SK-N-SH (cell line): ENCODE data around the gene CBR4. TPM values are rescaled to one million over a fixed set of nuclear protein-coding genes. Genes with fewer than 3 reads are reported as not detected.

Experiments
- CTCF ChIA-PET: fragments of 300-600, 350-600 bp; formaldehyde crosslinking; extraction: SDS; loops from one replicate; lab custom pipeline; 2021; lab: Yijun Ruan, JAX
- POLR2A ChIA-PET: fragments of 350-600 bp; sonication (Branson Sonifier 250); formaldehyde crosslinking; extraction: SDS; loops from one replicate; lab custom pipeline; 2020; ENCODE audit warnings: antibody characterized with exemption, inconsistent platforms; lab: Yijun Ruan, JAX
- DNase-seq: peaks from one replicate; pipeline ENCODE4 v3.0.0; 2012
- H2AFZ ChIP-seq: fragments of 200-600 bp; sonication (generic); 2 replicates; pipeline ENCODE4 v1.8.1; 2016; ENCODE audit warnings: antibody characterized with exemption, mild to moderate bottlenecking, low read depth
- H3F3A ChIP-seq: fragments of 200-600 bp; sonication (generic); replicated peaks from 2 replicates; pipeline ENCODE3; 2016; ENCODE audit warnings: antibody characterized with exemption, mild to moderate bottlenecking; ENCODE audit not compliant: insufficient read depth
- H3K27ac ChIP-seq, 2 experiments: fragments of 200-500 bp in 1 of 2; fragments of 200-600 bp in 1 of 2; sonication (Bioruptor generic) in 1 of 2; sonication (generic), shearing (Covaris generic) in 1 of 2; 2 replicates each; pipeline versions ENCODE4 v1.5.1 to v1.6.1; 2014 to 2016; ENCODE audit warnings: low read depth in 2 of 2, inconsistent platforms in 1 of 2, low read length in 1 of 2, mild to moderate bottlenecking in 1 of 2, mixed read lengths in 1 of 2
- H3K27me3 ChIP-seq: fragments of 200-600 bp; sonication (generic), shearing (Covaris generic); 2 replicates; pipeline ENCODE4 v1.6.1; 2016; ENCODE audit warnings: mixed run types; ENCODE audit not compliant: insufficient read depth
- H3K36me3 ChIP-seq, 2 experiments: fragments of 200-500 bp in 1 of 2; fragments of 200-600 bp in 1 of 2; sonication (Bioruptor generic) in 1 of 2; sonication (generic) in 1 of 2; replicated peaks in 1 of 2; 2 replicates each; pipeline versions ENCODE3 to v1.5.1; 2014 to 2016; ENCODE audit warnings: low read length in 1 of 2, mild to moderate bottlenecking in 1 of 2; ENCODE audit not compliant: insufficient read depth in 2 of 2, control insufficient read depth in 1 of 2
- H3K4me1 ChIP-seq, 2 experiments: fragments of 200-500 bp in 1 of 2; fragments of 200-600 bp in 1 of 2; sonication (Bioruptor generic) in 1 of 2; sonication (generic), shearing (Covaris generic) in 1 of 2; 2 replicates each; pipeline versions ENCODE4 v1.5.1 to v1.6.1; 2014 to 2016; ENCODE audit warnings: low read depth in 1 of 2, low read length in 1 of 2, mixed run types in 1 of 2; ENCODE audit not compliant: insufficient read depth in 2 of 2, control insufficient read depth in 1 of 2
- H3K4me2 ChIP-seq: fragments of 200-600 bp; sonication (generic), shearing (Covaris generic); 2 replicates; pipeline ENCODE4 v1.6.1; 2017; ENCODE audit warnings: mixed run types
- H3K4me3 ChIP-seq, 2 experiments: fragments of 200-500 bp in 1 of 2; fragments of 200-600 bp in 1 of 2; sonication (Bioruptor generic) in 1 of 2; sonication (generic), shearing (Covaris generic) in 1 of 2; 2 replicates each; pipeline versions ENCODE4 v1.5.1 to v1.8.1; 2014 to 2016; ENCODE audit warnings: low read depth in 2 of 2, inconsistent platforms in 1 of 2, low read length in 1 of 2, mild to moderate bottlenecking in 1 of 2, mixed read lengths in 1 of 2, moderate library complexity in 1 of 2
- H3K79me2 ChIP-seq: fragments of 200-600 bp; sonication (generic); 2 replicates; pipeline ENCODE4 v1.8.1; 2017; ENCODE audit warnings: mild to moderate bottlenecking; ENCODE audit not compliant: insufficient read depth
- H3K9ac ChIP-seq: fragments of 200-600 bp; sonication (generic); 2 replicates; pipeline ENCODE4 v1.6.1; 2017; ENCODE audit warnings: mixed run types
- H3K9me2 ChIP-seq: fragments of 200-600 bp; sonication (generic); 2 replicates; pipeline ENCODE4 v1.6.1; 2017; ENCODE audit warnings: mixed run types
- H3K9me3 ChIP-seq: fragments of 200-600 bp; sonication (generic); 2 replicates; pipeline ENCODE4 v1.6.1; 2017; ENCODE audit warnings: mixed run types, mild to moderate bottlenecking, moderate library complexity
- H4K20me1 ChIP-seq: fragments of 200-600 bp; sonication (generic); 2 replicates; pipeline ENCODE4 v1.6.1; 2017; ENCODE audit warnings: mild to moderate bottlenecking, mixed run types; ENCODE audit not compliant: insufficient read depth
- CHD2 ChIP-seq: fragments of 150-350 bp; IDR thresholded peaks from 2 replicates; pipeline ENCODE4 v1.6.1; 2018; ENCODE audit warnings: low read length; ENCODE audit not compliant: partially characterized antibody
- CTCF ChIP-seq: fragments of 200-600 bp; sonication (generic); IDR thresholded peaks from 2 replicates; pipeline ENCODE4 v1.6.1; 2017; ENCODE audit warnings: antibody characterized with exemption, mild to moderate bottlenecking, moderate library complexity
- EP300 ChIP-seq, 2 experiments: IDR thresholded peaks; 2 replicates each; pipeline versions ENCODE4 v1.4.0 to v1.6.1; 2012; ENCODE audit warnings: borderline replicate concordance in 1 of 2, low read depth in 1 of 2, low read length in 1 of 2
- FOSL2 ChIP-seq: IDR thresholded peaks from 2 replicates; pipeline ENCODE4 v1.4.0; 2012; ENCODE audit warnings: low read depth, mild to moderate bottlenecking, moderate library complexity, borderline replicate concordance
- FOXJ3 ChIP-seq: sonication (generic); formaldehyde crosslinking; IDR thresholded peaks from 2 replicates; pipeline ENCODE4 v1.5.1; 2020; ENCODE audit warnings: mild to moderate bottlenecking, missing genetic modification reagents
- GABPA ChIP-seq: IDR thresholded peaks from 2 replicates; pipeline ENCODE4 v1.4.0; 2012; ENCODE audit warnings: low read depth, mild to moderate bottlenecking
- GATA2 ChIP-seq: sonication (generic); formaldehyde crosslinking; IDR thresholded peaks from 2 replicates; pipeline ENCODE4 v1.5.0; 2020; ENCODE audit warnings: mild to moderate bottlenecking, missing genetic modification reagents
- MAX ChIP-seq: IDR thresholded peaks from 2 replicates; pipeline ENCODE4 v1.4.0; 2012; ENCODE audit warnings: low read depth
- MEF2A ChIP-seq: IDR thresholded peaks from 2 replicates; pipeline ENCODE4 v1.4.0; 2012; ENCODE audit warnings: low read depth, borderline replicate concordance
- NRF1 ChIP-seq: IDR thresholded peaks from 2 replicates; pipeline ENCODE4 v1.6.1; 2012; ENCODE audit warnings: low read depth, mild to moderate bottlenecking, low read length
- PBX3 ChIP-seq: IDR thresholded peaks from 2 replicates; pipeline ENCODE4; 2012
- RXRA ChIP-seq: IDR thresholded peaks from 2 replicates; pipeline ENCODE4 v1.4.0; 2012; ENCODE audit warnings: low read depth, mild to moderate bottlenecking, borderline replicate concordance
- SIN3A ChIP-seq: IDR thresholded peaks from 2 replicates; pipeline ENCODE4 v1.6.1; 2012; ENCODE audit warnings: low read depth, mild to moderate bottlenecking, low read length, moderate library complexity, borderline replicate concordance
- TAF1 ChIP-seq: IDR thresholded peaks from 2 replicates; pipeline ENCODE4 v1.6.1; 2012; ENCODE audit warnings: low read depth, mild to moderate bottlenecking, low read length, moderate library complexity, borderline replicate concordance
- TCF12 ChIP-seq: IDR thresholded peaks from 2 replicates; pipeline ENCODE4 v1.4.0; 2012
- USF1 ChIP-seq: IDR thresholded peaks from 2 replicates; pipeline ENCODE4 v1.4.0; 2012; ENCODE audit warnings: low read depth, borderline replicate concordance
- YY1 ChIP-seq: IDR thresholded peaks from 2 replicates; pipeline ENCODE4 v1.4.0; 2012; ENCODE audit warnings: low read depth, mild to moderate bottlenecking
- WGBS: methylation state at CpG from one replicate; pipeline ENCODE4 v1.1.6; 2017; ENCODE audit warnings: low lambda C conversion rate; 5-methylcytosine and 5-hydroxymethylcytosine counted together
- polyA plus RNA-seq, 3 experiments: library from polyadenylated mRNA; depleted of rRNA; stranded (reverse); fragments of >200 nt; gene quantifications; 2 replicates each; pipeline ENCODE4 v1.2.3, GENCODE V29; 2012

The CBR4 gene
- polyA plus RNA-seq, 1 of the 3 experiments (the other 2 are of a cell fraction), result 2.8 TPM

GRCh38 chr4:169014586-169014985 is 4.5 kb upstream of the CBR4 start:
- Histone ChIP-seq H3F3A (peaks cover 3% of the 10 kb centered on the region), H2AFZ (no peak overlapping the region), H3K79me2 (peaks cover 4% of the 10 kb centered on the region), H3K4me1 (peaks cover 0 to 19% of the 10 kb centered on the region in 2 experiments; a peak in 2 of 4 replicates), H3K9me2 (no peaks in the 10 kb centered on the region), H3K4me3 (no peak overlapping the region), H3K27me3 (no peaks in the 10 kb centered on the region), H4K20me1 (no peaks in the 10 kb centered on the region), H3K9me3 (no peaks in the 10 kb centered on the region), H3K36me3 (no peaks in the 10 kb centered on the region), H3K4me2 (no peak overlapping the region), H3K9ac (no peak overlapping the region), H3K27ac (no peak overlapping the region)
- TF ChIP-seq CHD2 (no peak), RXRA (no peak), MEF2A (no peak), USF1 (no peak), TCF12 (no peak), GABPA (no peak), TAF1 (no peak), NRF1 (no peak), EP300 (IDR thresholded peaks at IDR 0.05; ENCODE audit: borderline replicate concordance in 1 of 2, low read depth in 1 of 2, low read length in 1 of 2) (no peak), YY1 (no peak), MAX (no peak), FOSL2 (no peak), SIN3A (no peak), PBX3 (no peak), CTCF (no peak), FOXJ3 (CRISPR knock-in tag) (no peak), GATA2 (CRISPR knock-in tag) (no peak)
- POLR2A ChIA-PET, result no interaction called here
- CTCF ChIA-PET, result interaction anchor here (1.8 kb wide), 1 partner anchor 10 kb away, joined by 8 read pairs; no protein-coding TSS in a partner anchor
- WGBS, result 36% methylated on average over 2 of the region's 2 CpGs
- DNase-seq, result no peak
